Endothelial cell of umbilical vein (primary cell): ENCODE measurements around the gene TBC1D8. TPM values are rescaled to one million over a fixed set of nuclear protein-coding genes. Genes with fewer than 3 reads are reported as not detected.
"Not testable (repeated sequence)": the region's sequence is repeated elsewhere in the genome, so short reads cannot be mapped to it uniquely, and the experiment has no call there.

ENCODE experiments used
- BruUV-seq: library from RNA; stranded (reverse); fragments of 400-500 nt; replicated peaks from 2 replicates; lab custom pipeline; 2021; lab: Mats Ljungman, UMichigan
- CTCF ChIA-PET: fragments of 300-600, 350-600 bp; sonication (Branson Sonifier 250); formaldehyde crosslinking; loops from one replicate; lab custom pipeline; 2021; ENCODE audit warnings: antibody characterized with exemption, inconsistent platforms; lab: Charles Lee
- POLR2A ChIA-PET: fragments of 300-600, 350-600 bp; sonication (Branson Sonifier 250); formaldehyde crosslinking; loops from one replicate; lab custom pipeline; 2021; ENCODE audit warnings: antibody characterized with exemption, inconsistent platforms; lab: Charles Lee
- DNase-seq: peaks from one replicate; pipeline ENCODE4 v3.0.0-alpha.2; 2011; ENCODE audit warnings: low read depth, low spot score
- FAIRE-seq: peaks from 2 replicates; lab custom pipeline; 2011; peaks lifted over from hg19 to GRCh38; lab: Jason Lieb, UNC
- H2AFZ ChIP-seq: 2 replicates; pipeline ENCODE4 v1.6.0; 2012; ENCODE audit warnings: low read depth, low read length, control low read depth, inconsistent platforms
- H3K27ac ChIP-seq: 2 replicates; pipeline ENCODE4 v1.5.1; 2011; ENCODE audit warnings: low read depth, mild to moderate bottlenecking, control low read depth, low read length, moderate library complexity; ENCODE audit not compliant: insufficient read depth
- H3K27me3 ChIP-seq, 2 experiments: 2 replicates each; pipeline versions ENCODE4 v1.6.0 to v1.6.1; 2011; ENCODE audit warnings: low read length in 2 of 2, mixed read lengths in 1 of 2; ENCODE audit not compliant: control insufficient read depth in 2 of 2, insufficient read depth in 2 of 2
- H3K36me3 ChIP-seq, 2 experiments: 2 replicates in 1 of 2; 3 replicates in 1 of 2; pipeline ENCODE4 v1.5.1; 2011; ENCODE audit warnings: low read length in 2 of 2, mild to moderate bottlenecking in 1 of 2, moderate library complexity in 1 of 2; ENCODE audit not compliant: control insufficient read depth in 2 of 2, insufficient read depth in 2 of 2; ENCODE audit errors: extremely low read depth in 1 of 2
- H3K4me1 ChIP-seq: 3 replicates; pipeline ENCODE4 v1.5.1; 2011; ENCODE audit warnings: mild to moderate bottlenecking, low read length; ENCODE audit not compliant: control insufficient read depth, insufficient read depth; ENCODE audit errors: extremely low read depth
- H3K4me2 ChIP-seq: 2 replicates; pipeline ENCODE4 v1.6.1; 2011; ENCODE audit warnings: low read length, control low read depth, mixed read lengths; ENCODE audit not compliant: insufficient read depth
- H3K4me3 ChIP-seq, 3 experiments: fragments of 200-600 bp in 1 of 3; sonication (generic), shearing (Covaris generic) in 1 of 3; replicated peaks in 1 of 3; 2 replicates each; pipeline ENCODE4 v1.5.1; 2011 to 2016; ENCODE audit warnings: control low read depth in 3 of 3, low read length in 3 of 3, mild to moderate bottlenecking in 2 of 3, inconsistent platforms in 1 of 3, low read depth in 1 of 3, moderate library complexity in 1 of 3; ENCODE audit not compliant: insufficient read depth in 1 of 3
- H3K79me2 ChIP-seq: 2 replicates; pipeline ENCODE4 v1.6.0; 2012; ENCODE audit warnings: low read length, inconsistent platforms; ENCODE audit not compliant: control insufficient read depth, insufficient read depth
- H3K9ac ChIP-seq: replicated peaks from 2 replicates; pipeline ENCODE3; 2011; ENCODE audit warnings: low read length, control low read depth; ENCODE audit not compliant: insufficient read depth; ENCODE audit errors: extremely low read depth
- H3K9me1 ChIP-seq: replicated peaks from 3 replicates; pipeline ENCODE4 v1.6.0; 2011; ENCODE audit warnings: mild to moderate bottlenecking, low read length; ENCODE audit not compliant: control insufficient read depth, insufficient read depth; ENCODE audit errors: extremely low read depth
- H3K9me3 ChIP-seq: replicated peaks from 2 replicates; pipeline ENCODE4 v1.5.1; 2012; ENCODE audit warnings: low read length, inconsistent platforms; ENCODE audit not compliant: control insufficient read depth, insufficient read depth
- H4K20me1 ChIP-seq: replicated peaks from 2 replicates; pipeline ENCODE3; 2011; ENCODE audit warnings: mild to moderate bottlenecking, low read length; ENCODE audit not compliant: control insufficient read depth, insufficient read depth; ENCODE audit errors: extremely low read depth
- CTCF ChIP-seq, 2 donors: IDR thresholded peaks; 1 replicate in 1 of 2; 2 replicates in 1 of 2; pipeline ENCODE4 v1.5.1; 2011; ENCODE audit warnings: low read length in 2 of 2, mild to moderate bottlenecking in 2 of 2, moderate library complexity in 2 of 2, control low read depth in 1 of 2, inconsistent platforms in 1 of 2, low read depth in 1 of 2; ENCODE audit not compliant: insufficient read depth in 1 of 2; ENCODE audit errors: extremely low read depth in 1 of 2
- dilution Hi-C: fragments of 300-500 bp; cut with MboI; formaldehyde crosslinking; loops from one replicate; pipeline ENCODE4 v1.15.0; 2019; ENCODE audit warnings: low sequenced_read_pairs; ENCODE audit not compliant: extremely low pct_ligation_motif_present
- intact Hi-C: fragments of 100-400 bp; cut with micrococcal nuclease; formaldehyde crosslinking; loops from one replicate; pipeline ENCODE4 v1.10.0; 2022
- polyA plus RNA-seq, 4 experiments: library from polyadenylated mRNA; depleted of rRNA in 3 of 4; stranded (reverse) in 3 of 4; unstranded in 1 of 4; fragments of >200 nt; gene quantifications; 2 replicates each; pipeline versions ENCODE4 v1.2.1 to v1.2.3, GENCODE V29; 2011 to 2012; ENCODE audit warnings: missing spikeins in 1 of 4
- total RNA-seq: library from RNA; stranded (reverse); gene quantifications from 2 replicates; pipeline ENCODE4 v1.2.3, GENCODE V29; 2021

TBC1D8 gene
- total and polyA plus RNA-seq, 2 donors (not counting 3 experiments of a cell fraction or from before 2014, with no cell fraction given): 28.5 to 32.1 TPM

GRCh38 chr2:101168706-101169105, 17.5 kb upstream of the TBC1D8 start:
- BruUV-seq: no TSS peak
- no peaks in the 10 kb centered on the region for H3K4me1 ChIP-seq
- no peaks in the 10 kb centered on the region for H3K9me1 ChIP-seq
- no peak overlapping the region for H3K4me3 ChIP-seq
- POLR2A ChIA-PET: no interaction called here
- DNase-seq (no peak), FAIRE-seq (no peak)
- no peak overlapping the region for H2AFZ ChIP-seq
- CTCF ChIA-PET: interaction anchor here (1.2 to 1.4 kb wide), 2 partner anchors 16 to 37 kb away, joined by 4 read pairs; no protein-coding TSS in a partner anchor
- no peaks in the 10 kb centered on the region for H3K27me3 ChIP-seq
- intact Hi-C loops: no loop called here
- no peaks in the 10 kb centered on the region for H3K79me2 ChIP-seq
- no peak overlapping the region for H3K9ac ChIP-seq
- no peak overlapping the region for H3K4me2 ChIP-seq
- no peaks in the 10 kb centered on the region for H4K20me1 ChIP-seq
- TF ChIP-seq CTCF (IDR thresholded peaks at IDR 0.05; ENCODE audit: extremely low read depth in 1 of 2, insufficient read depth in 1 of 2, low read depth in 1 of 2, low read length in 2 of 2): no peak
- no peaks in the 10 kb centered on the region for H3K36me3 ChIP-seq
- no peak overlapping the region for H3K27ac ChIP-seq
- no peaks in the 10 kb centered on the region for H3K9me3 ChIP-seq
- dilution Hi-C loops: no loop called here

GRCh38 chr2:101167532-101167931, 16.4 kb upstream of the TBC1D8 start:
- FAIRE-seq: not testable (repeated sequence)

More at GRCh38 chr2:101167532-101167931, 16.4 kb upstream of the TBC1D8 start:
- H3K9me3 ChIP-seq, POLR2A ChIA-PET, H2AFZ ChIP-seq, H3K9me1 ChIP-seq, H3K36me3 ChIP-seq, H3K4me2 ChIP-seq, H4K20me1 ChIP-seq, BruUV-seq, dilution Hi-C loops, H3K27me3 ChIP-seq, H3K9ac ChIP-seq, intact Hi-C loops, H3K4me1 ChIP-seq, H3K4me3 ChIP-seq, H3K79me2 ChIP-seq, H3K27ac ChIP-seq, DNase-seq: not testable (repeated sequence)
- CTCF ChIA-PET: interaction anchor here (1.4 kb wide), 1 partner anchor 15 kb away, joined by 4 read pairs; no protein-coding TSS in a partner anchor
